Neural progenitor cell (in vitro differentiated cells): ENCODE results near the gene TRAF3. TPM values are rescaled to one million over a fixed set of nuclear protein-coding genes. Genes with fewer than 3 reads are reported as not detected.

Experiments
- DNase-seq: peaks from one replicate; pipeline ENCODE4 v3.0.0-alpha.2; 2016; ENCODE audit warnings: low spot score
- H2AFZ ChIP-seq: fragments of 200-600 bp; sonication (generic); replicated peaks from 2 replicates; pipeline ENCODE4 v1.6.1; 2016; ENCODE audit warnings: antibody characterized with exemption
- H3F3A ChIP-seq: fragments of 200-600 bp; sonication (generic); 2 replicates; pipeline ENCODE4 v1.6.1; 2016; ENCODE audit warnings: antibody characterized with exemption, low read depth
- H3K27ac ChIP-seq: fragments of 200-600 bp; sonication (generic); 2 replicates; pipeline ENCODE4 v1.5.1; 2016; ENCODE audit warnings: mild to moderate bottlenecking
- H3K27me3 ChIP-seq: fragments of 200-600 bp; sonication (generic); 2 replicates; pipeline ENCODE4 v1.6.1; 2016; ENCODE audit warnings: mild to moderate bottlenecking, moderate library complexity
- H3K36me3 ChIP-seq: fragments of 200-600 bp; sonication (generic); 2 replicates; pipeline ENCODE4 v1.5.1; 2016
- H3K4me1 ChIP-seq: fragments of 200-600 bp; sonication (generic); 2 replicates; pipeline ENCODE4 v1.6.1; 2016; ENCODE audit warnings: mixed run types
- H3K4me2 ChIP-seq: fragments of 200-600 bp; sonication (generic); 2 replicates; pipeline ENCODE4 v1.6.1; 2016
- H3K4me3 ChIP-seq: fragments of 200-600 bp; sonication (generic); 2 replicates; pipeline ENCODE4 v1.5.1; 2016
- H3K79me2 ChIP-seq: fragments of 200-600 bp; sonication (generic); 2 replicates; pipeline ENCODE4 v1.6.1; 2016; ENCODE audit warnings: low read depth
- H3K9ac ChIP-seq: fragments of 200-600 bp; sonication (generic); 2 replicates; pipeline ENCODE4 v1.6.1; 2016
- H3K9me3 ChIP-seq: fragments of 200-600 bp; sonication (generic); 2 replicates; pipeline ENCODE4 v1.5.1; 2016; ENCODE audit warnings: low read depth
- H4K20me1 ChIP-seq: fragments of 200-600 bp; sonication (generic); 2 replicates; pipeline ENCODE4 v1.6.1; 2016; ENCODE audit warnings: low read depth
- H3K27ac Mint-ChIP-seq: 3 replicates; pipeline ENCODE4 v1.8.0; 2021; ENCODE audit warnings: mixed read lengths
- H3K27me3 Mint-ChIP-seq: 2 replicates; pipeline ENCODE4 v1.8.0; 2022; ENCODE audit warnings: low read depth, mild to moderate bottlenecking, inconsistent platforms, moderate library complexity, mixed read lengths; ENCODE audit not compliant: insufficient read depth
- H3K36me3 Mint-ChIP-seq: 3 replicates; pipeline ENCODE4 v1.8.0; 2021; ENCODE audit warnings: mixed read lengths
- H3K4me1 Mint-ChIP-seq: 3 replicates; pipeline ENCODE4 v1.8.0; 2021; ENCODE audit warnings: mixed read lengths
- H3K4me3 Mint-ChIP-seq: 3 replicates; pipeline ENCODE4 v1.8.0; 2021; ENCODE audit warnings: mild to moderate bottlenecking, moderate library complexity, mixed read lengths
- H3K9me3 Mint-ChIP-seq: 3 replicates; pipeline ENCODE4 v1.8.0; 2020; ENCODE audit warnings: mixed read lengths
- CTCF ChIP-seq: fragments of 200-600 bp; sonication (generic); IDR thresholded peaks from 2 replicates; pipeline ENCODE4 v1.5.1; 2017; ENCODE audit warnings: antibody characterized with exemption, mild to moderate bottlenecking
- EZH2 ChIP-seq: fragments of 200-600 bp; sonication (generic); IDR thresholded peaks from 2 replicates; pipeline ENCODE4 v1.6.1; 2017; ENCODE audit warnings: antibody characterized with exemption, mild to moderate bottlenecking, moderate library complexity
- EZH2phosphoT487 ChIP-seq: fragments of 200-600 bp; sonication (generic); IDR thresholded peaks from 2 replicates; pipeline ENCODE4 v1.6.1; 2017; ENCODE audit warnings: antibody characterized with exemption
- total RNA-seq: library from RNA; depleted of rRNA; stranded (reverse); fragments of >200 nt; gene quantifications from 2 replicates; pipeline ENCODE4 v1.2.3, GENCODE V29; 2015; ENCODE audit warnings: low replicate concordance

The TRAF3 gene
- total RNA-seq, 1 donor from 2014 or later: 18.1 TPM

DNA sequence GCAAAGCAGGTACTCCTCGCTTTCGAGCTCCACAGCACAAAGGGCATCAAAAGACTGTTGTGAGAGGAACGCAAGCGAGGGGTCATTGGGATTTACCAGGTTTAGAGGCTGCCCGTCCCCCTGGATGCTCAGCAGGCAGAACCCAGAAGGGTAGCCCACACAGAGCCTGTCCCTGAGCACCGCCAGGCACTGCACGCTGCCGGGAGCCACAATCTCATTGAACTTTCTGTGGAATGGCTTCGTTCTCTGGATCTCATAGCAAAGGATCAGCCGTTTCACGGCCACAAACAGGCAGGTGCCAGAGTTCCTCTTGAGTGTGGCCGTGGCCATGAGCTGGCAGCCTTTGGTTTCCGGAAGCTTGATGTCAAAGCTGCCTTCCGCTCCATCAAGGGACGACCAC is 166.7 kb downstream of the TRAF3 start:
- H3K36me3 ChIP-seq: no peaks in the 10 kb centered on the region
- peaks cover 32% of the 10 kb centered on the region for H3K36me3 Mint-ChIP-seq
- H3K4me3 Mint-ChIP-seq: no peak overlapping the region
- no peak overlapping the region for H3K4me3 ChIP-seq
- TF ChIP-seq CTCF: no peak
- no peak for TF ChIP-seq EZH2
- no peak for TF ChIP-seq EZH2phosphoT487
- peaks cover 5% of the 10 kb centered on the region for H3K27me3 Mint-ChIP-seq
- no peaks in the 10 kb centered on the region for H3F3A ChIP-seq
- H3K9me3 ChIP-seq: no peaks in the 10 kb centered on the region
- no peaks in the 10 kb centered on the region for H3K79me2 ChIP-seq
- H3K4me1 ChIP-seq: no peaks in the 10 kb centered on the region
- H3K9ac ChIP-seq: no peak overlapping the region
- no peak overlapping the region for H2AFZ ChIP-seq
- no peaks in the 10 kb centered on the region for H3K4me1 Mint-ChIP-seq
- H3K27ac Mint-ChIP-seq: no peak overlapping the region
- no peaks in the 10 kb centered on the region for H4K20me1 ChIP-seq
- H3K9me3 Mint-ChIP-seq: no peaks in the 10 kb centered on the region
- no peaks in the 10 kb centered on the region for H3K27me3 ChIP-seq
- no peak overlapping the region for H3K27ac ChIP-seq
- DNase-seq: no peak
- H3K4me2 ChIP-seq: no peak overlapping the region

DNA sequence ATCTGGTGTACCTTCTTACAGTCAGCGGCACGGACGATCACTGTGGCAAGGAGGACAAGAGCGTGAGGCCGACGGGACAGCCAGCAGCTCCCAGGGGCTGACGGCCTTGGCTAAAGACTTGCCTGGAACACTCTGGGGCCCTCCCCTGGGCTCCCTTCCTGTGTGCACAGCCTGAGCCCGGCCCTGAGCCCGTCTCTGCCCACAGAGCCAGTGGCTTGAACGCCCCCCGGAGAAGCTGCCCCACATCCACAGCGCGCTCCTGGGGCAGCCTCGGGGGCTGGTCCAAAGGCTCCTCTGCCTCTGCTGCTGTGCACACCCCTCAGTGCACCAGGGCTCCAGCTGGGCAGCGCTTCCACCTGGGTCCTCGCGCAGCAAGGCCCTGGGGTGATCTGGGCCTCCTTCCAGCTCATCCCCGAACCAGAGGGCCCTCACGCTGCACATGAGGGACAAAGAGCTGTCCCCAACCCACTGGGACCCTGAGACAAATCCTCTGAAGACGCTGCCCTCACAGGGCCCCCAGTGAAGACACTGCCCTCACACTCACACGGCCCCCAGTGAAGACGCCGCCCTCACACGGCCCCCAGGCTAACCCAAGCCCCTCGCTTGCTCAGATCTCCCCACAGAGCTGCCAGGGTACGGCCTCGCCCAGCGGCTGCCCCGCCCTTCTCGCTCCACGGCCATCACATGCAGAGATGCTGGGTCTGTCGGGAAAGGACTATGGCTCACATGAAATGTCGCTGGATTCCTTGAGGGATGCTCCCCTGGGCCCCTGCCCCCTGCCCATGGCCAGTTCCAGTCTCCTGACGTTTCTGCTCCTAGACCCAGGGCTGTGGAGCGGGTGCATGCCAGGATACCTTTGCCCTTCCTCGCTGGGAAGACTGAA is 167.4 kb downstream of the TRAF3 start:
- H3K79me2 ChIP-seq: no peaks in the 10 kb centered on the region
- Mint-ChIP-seq H3K9me3 (no peaks in the 10 kb centered on the region), H3K36me3 (peaks cover 32% of the 10 kb centered on the region), H3K27me3 (peaks cover 5% of the 10 kb centered on the region), H3K27ac (no peak overlapping the region), H3K4me3 (no peak overlapping the region), H3K4me1 (no peaks in the 10 kb centered on the region)
- no peaks in the 10 kb centered on the region for H4K20me1 ChIP-seq
- no peak overlapping the region for H3K4me2 ChIP-seq
- H3K27me3 ChIP-seq: no peaks in the 10 kb centered on the region
- no peak overlapping the region for H2AFZ ChIP-seq
- TF ChIP-seq EZH2phosphoT487 (no peak), EZH2 (no peak), CTCF (no peak)
- no peak overlapping the region for H3K9ac ChIP-seq
- H3K4me3 ChIP-seq: no peak overlapping the region
- DNase-seq: no peak
- no peaks in the 10 kb centered on the region for H3K9me3 ChIP-seq
- no peaks in the 10 kb centered on the region for H3F3A ChIP-seq
- H3K27ac ChIP-seq: no peak overlapping the region
- H3K4me1 ChIP-seq: no peaks in the 10 kb centered on the region
- no peaks in the 10 kb centered on the region for H3K36me3 ChIP-seq

DNA sequence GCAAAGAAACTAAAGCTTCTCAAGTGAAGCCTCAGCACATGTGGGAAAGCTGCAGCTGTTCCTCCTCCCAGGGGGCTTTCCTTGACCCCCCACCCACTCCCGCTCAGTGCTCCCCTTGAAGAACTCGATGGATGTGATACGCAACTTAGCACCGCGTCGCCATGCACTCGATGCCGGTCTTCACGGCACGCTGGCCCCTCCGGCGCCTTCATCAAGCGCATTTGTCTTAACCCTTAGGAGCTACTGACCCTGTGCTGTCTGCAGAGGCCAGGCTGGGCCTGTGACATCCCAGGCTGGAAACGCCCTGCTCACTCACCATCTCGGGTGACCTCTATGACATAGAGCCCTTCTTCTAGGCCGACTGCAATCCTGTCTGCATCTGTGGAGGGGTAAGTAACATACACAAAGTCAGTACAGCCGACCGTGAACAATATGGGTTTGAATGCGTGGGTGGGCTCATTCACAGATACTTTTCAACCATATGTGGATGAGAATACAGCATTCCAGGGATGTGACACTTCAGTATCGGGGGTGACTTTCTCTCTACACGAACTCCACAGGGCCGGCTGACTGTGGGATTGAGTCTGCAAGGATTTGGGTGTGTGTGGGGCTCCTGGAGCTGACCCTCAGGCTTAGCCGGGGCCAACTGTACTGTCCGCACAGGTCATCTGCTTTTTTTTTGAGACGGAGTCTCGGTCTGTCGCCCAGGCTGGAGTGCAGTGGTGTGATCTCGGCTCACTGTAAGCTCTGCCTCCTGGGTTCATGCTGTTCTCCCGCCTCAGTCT is 168.3 kb downstream of the TRAF3 start:
- H2AFZ ChIP-seq: no peak overlapping the region
- H3K27me3 Mint-ChIP-seq: peaks cover 5% of the 10 kb centered on the region
- peaks cover 28% of the 10 kb centered on the region for H3K36me3 Mint-ChIP-seq
- H3K4me3 Mint-ChIP-seq: no peak overlapping the region
- H3K4me1 Mint-ChIP-seq: no peaks in the 10 kb centered on the region
- no peak for TF ChIP-seq EZH2
- TF ChIP-seq CTCF: no peak
- no peak overlapping the region for H3K27ac ChIP-seq
- no peak overlapping the region for H3K4me2 ChIP-seq
- H3K79me2 ChIP-seq: no peaks in the 10 kb centered on the region
- DNase-seq: no peak
- no peak overlapping the region for H3K9ac ChIP-seq
- H3K27ac Mint-ChIP-seq: no peak overlapping the region
- H4K20me1 ChIP-seq: no peaks in the 10 kb centered on the region
- no peaks in the 10 kb centered on the region for H3F3A ChIP-seq
- H3K9me3 Mint-ChIP-seq: no peaks in the 10 kb centered on the region
- H3K27me3 ChIP-seq: no peaks in the 10 kb centered on the region
- no peaks in the 10 kb centered on the region for H3K36me3 ChIP-seq
- H3K4me1 ChIP-seq: no peaks in the 10 kb centered on the region
- H3K9me3 ChIP-seq: no peaks in the 10 kb centered on the region
- H3K4me3 ChIP-seq: no peak overlapping the region
